ENCODE results near the gene RHOJ.
"Not testable (repeated sequence)": the region's sequence is repeated elsewhere in the genome, so short reads cannot be mapped to it uniquely, and the experiment has no call there.

Gene RHOJ

GRCh38 chr14:63301891-63302534 lies 97.8 kb downstream of the RHOJ start:
- Histone ChIP-seq H3K27me3 (replicated peaks; ENCODE audit: control insufficient read depth, insufficient read depth, low read length) (no peaks in the 10 kb centered on the region), H3K4me3 (replicated peaks; ENCODE audit: low read depth, low read length) (no peak overlapping the region), H3K36me3 (ENCODE audit: control insufficient read depth, insufficient read depth, low read length) (no peaks in the 10 kb centered on the region)
- TF ChIP-seq, protein P1, sequence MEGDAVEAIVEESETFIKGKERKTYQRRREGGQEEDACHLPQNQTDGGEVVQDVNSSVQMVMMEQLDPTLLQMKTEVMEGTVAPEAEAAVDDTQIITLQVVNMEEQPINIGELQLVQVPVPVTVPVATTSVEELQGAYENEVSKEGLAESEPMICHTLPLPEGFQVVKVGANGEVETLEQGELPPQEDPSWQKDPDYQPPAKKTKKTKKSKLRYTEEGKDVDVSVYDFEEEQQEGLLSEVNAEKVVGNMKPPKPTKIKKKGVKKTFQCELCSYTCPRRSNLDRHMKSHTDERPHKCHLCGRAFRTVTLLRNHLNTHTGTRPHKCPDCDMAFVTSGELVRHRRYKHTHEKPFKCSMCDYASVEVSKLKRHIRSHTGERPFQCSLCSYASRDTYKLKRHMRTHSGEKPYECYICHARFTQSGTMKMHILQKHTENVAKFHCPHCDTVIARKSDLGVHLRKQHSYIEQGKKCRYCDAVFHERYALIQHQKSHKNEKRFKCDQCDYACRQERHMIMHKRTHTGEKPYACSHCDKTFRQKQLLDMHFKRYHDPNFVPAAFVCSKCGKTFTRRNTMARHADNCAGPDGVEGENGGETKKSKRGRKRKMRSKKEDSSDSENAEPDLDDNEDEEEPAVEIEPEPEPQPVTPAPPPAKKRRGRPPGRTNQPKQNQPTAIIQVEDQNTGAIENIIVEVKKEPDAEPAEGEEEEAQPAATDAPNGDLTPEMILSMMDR (IDR thresholded peaks at IDR 0.05; ENCODE audit: insufficient read depth, low read length, poor library complexity, severe bottlenecking) = no peak
- DNase-seq (ENCODE audit: extremely low read depth, insufficient read length) = no peak

DNA sequence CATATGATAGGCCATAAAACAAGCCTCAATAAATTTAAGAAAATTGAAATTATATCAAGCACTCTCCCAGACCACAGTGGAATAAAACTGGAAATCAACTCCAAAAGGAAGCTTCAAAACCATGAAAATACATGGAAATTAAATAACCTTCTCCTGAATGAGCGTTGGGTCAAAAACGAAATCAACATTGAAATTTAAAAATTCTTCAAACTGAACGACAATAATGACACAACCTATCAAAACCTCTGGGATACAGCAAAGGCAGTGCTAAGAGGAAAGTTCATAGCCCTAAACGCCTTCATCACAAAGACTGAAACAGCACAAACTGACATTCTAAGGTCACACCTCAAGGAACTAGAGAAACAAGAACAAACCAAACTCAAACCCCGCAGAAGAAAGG lies 100.2 kb downstream of the RHOJ start:
- H3K36me3 ChIP-seq (ENCODE audit: control insufficient read depth, insufficient read depth, low read length); DNase-seq (ENCODE audit: extremely low read depth, insufficient read length); H3K4me3 ChIP-seq (replicated peaks; ENCODE audit: low read depth, low read length); H3K27me3 ChIP-seq (replicated peaks; ENCODE audit: control insufficient read depth, insufficient read depth, low read length): not testable (repeated sequence)

- TF ChIP-seq, protein P1 (IDR thresholded peaks at IDR 0.05; ENCODE audit: insufficient read depth, low read length, poor library complexity, severe bottlenecking) = peak; percentile 86
- no peak for DNase-seq (ENCODE audit: extremely low read depth, insufficient read length)
- no peaks in the 10 kb centered on the region; the same call in 1 of the 2 replicates for H3K27me3 ChIP-seq (replicated peaks; ENCODE audit: control insufficient read depth, insufficient read depth, low read length)
- H3K4me3 ChIP-seq (replicated peaks; ENCODE audit: low read depth, low read length) = no peak overlapping the region
- no peaks in the 10 kb centered on the region for H3K36me3 ChIP-seq (ENCODE audit: control insufficient read depth, insufficient read depth, low read length)
Observed at GRCh38 chr14:63308723-63309317, 104.6 kb downstream of the RHOJ start.

DNA sequence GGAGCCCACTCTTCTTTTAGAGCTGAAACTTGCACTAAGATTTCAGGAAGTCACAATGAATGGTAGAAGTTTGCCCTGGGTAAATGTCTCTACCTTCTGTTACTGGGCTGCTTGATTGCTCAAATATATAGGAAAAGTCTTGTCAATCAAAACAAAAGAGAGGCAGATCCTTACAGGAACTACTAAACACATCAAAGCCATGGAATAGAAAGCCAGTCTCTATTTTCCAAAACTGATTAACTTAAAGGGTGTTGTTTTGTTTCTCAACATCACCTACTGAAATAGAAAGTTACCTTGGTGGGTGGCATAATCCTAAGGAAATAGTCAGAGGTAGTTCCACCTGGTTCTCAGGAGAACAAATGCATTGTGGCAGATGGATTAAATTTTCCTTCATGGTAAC lies 114.6 kb downstream of the RHOJ start, which contains the start of gene GPHB5:
Gene GPHB5, minus strand, starts transcription at position 101 of the 400 bp plus-strand sequence. CDS start 1,086 bp downstream, outside the sequence.
- no peak for DNase-seq (ENCODE audit: extremely low read depth, insufficient read length)
- H3K27me3 ChIP-seq (replicated peaks; ENCODE audit: control insufficient read depth, insufficient read depth, low read length) = no peaks in the 10 kb centered on the region
- TF ChIP-seq, protein P1 (IDR thresholded peaks at IDR 0.05; ENCODE audit: insufficient read depth, low read length, poor library complexity, severe bottlenecking) = no peak

DNA sequence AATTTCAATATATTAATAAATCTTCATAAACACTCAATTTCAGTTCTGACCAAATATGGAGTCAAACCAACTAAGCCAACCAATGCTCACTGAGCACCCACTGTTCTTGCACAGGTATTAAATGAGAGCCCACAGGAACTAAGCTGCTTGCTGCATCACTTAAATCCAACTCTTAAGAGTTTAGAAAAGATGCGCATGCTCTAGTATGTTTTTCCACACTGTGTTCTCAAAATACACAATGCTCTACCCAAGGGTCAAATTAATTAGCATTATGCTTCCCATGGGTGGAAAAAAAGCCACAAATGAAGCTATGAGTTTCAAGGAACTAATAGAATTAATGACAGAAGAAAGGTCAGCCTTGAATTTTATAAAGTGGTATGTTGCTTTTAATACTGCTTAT lies 118.2 kb downstream of the RHOJ start:
- TF ChIP-seq, protein P1 (IDR thresholded peaks at IDR 0.05; ENCODE audit: insufficient read depth, low read length, poor library complexity, severe bottlenecking) = no peak
- Histone ChIP-seq H3K27me3 (replicated peaks; ENCODE audit: control insufficient read depth, insufficient read depth, low read length) (no peaks in the 10 kb centered on the region), H3K36me3 (ENCODE audit: control insufficient read depth, insufficient read depth, low read length) (no peaks in the 10 kb centered on the region), H3K4me3 (replicated peaks; ENCODE audit: low read depth, low read length) (no peak overlapping the region)
- no peak for DNase-seq (ENCODE audit: extremely low read depth, insufficient read length)

More for the DNA sequence above, 114.6 kb downstream of the RHOJ start, which contains the start of gene GPHB5:
- Histone ChIP-seq H3K4me3 (replicated peaks; ENCODE audit: low read depth, low read length) (no peak within 1 kb of the TSS), H3K36me3 (ENCODE audit: control insufficient read depth, insufficient read depth, low read length) (no peaks in the 10 kb centered on the region)

DNA sequence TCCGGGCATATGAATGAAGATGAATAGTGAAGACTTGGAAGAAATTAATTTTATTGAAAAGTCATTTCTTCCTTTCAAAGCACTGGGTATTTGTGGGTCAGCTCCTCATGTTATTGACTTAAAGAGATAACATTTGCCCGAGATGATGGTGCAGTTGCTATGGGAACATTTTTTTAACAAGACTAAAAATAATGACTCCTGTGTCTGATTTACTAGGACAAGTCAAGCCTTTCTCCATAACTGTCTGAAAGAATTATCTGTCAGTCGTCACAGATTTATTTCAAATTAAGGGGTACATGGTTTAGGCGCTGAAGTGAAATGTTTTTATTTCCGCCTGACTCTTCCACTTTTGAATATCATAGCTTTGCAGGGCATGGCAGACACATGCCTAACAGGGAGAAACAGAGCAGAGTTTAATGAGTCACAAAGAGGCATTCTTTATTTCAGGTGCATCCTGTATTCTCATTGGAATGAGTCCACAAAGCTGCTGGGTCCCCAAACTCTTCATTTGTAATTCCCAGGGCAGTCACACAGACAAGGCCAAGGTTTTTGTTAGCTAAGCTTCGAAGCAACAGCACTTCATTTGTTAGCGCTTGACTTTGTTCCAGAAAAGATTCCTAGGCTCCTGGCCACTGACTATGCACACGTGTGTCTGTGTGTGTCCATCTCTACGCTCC lies 118.8 kb downstream of the RHOJ start:
- TF ChIP-seq, protein P1 (IDR thresholded peaks at IDR 0.05; ENCODE audit: insufficient read depth, low read length, poor library complexity, severe bottlenecking) = no peak
- Histone ChIP-seq H3K27me3 (replicated peaks; ENCODE audit: control insufficient read depth, insufficient read depth, low read length) (no peaks in the 10 kb centered on the region), H3K36me3 (ENCODE audit: control insufficient read depth, insufficient read depth, low read length) (no peaks in the 10 kb centered on the region), H3K4me3 (replicated peaks; ENCODE audit: low read depth, low read length) (no peak overlapping the region)
- DNase-seq (ENCODE audit: extremely low read depth, insufficient read length) = no peak

All from GM06990 (cell line).